Left cardiac atrium (tissue), 4 donors: Measurements from ENCODE around the gene TRMT2B. TPM values are rescaled to one million over a fixed set of nuclear protein-coding genes. Genes with fewer than 3 reads are reported as not detected.
"Not testable (repeated sequence)": the region's sequence is repeated elsewhere in the genome, so short reads cannot be mapped to it uniquely, and the experiment has no call there.

Source experiments
- ATAC-seq, 2 donors: fragments of 200-7000 bp; cut with Tn5 transposase; one replicate each; pipeline ENCODE4 v1.9.1; 2020; ENCODE audit warnings: mild to moderate bottlenecking in 2 of 2, moderate library complexity in 2 of 2
- DNase-seq: peaks from one replicate; pipeline ENCODE4 v3.0.0-alpha.2; 2020
- intact Hi-C, 2 donors: fragments of 100-400 bp; cut with DNase I; formaldehyde crosslinking; loops; one replicate each; pipeline versions ENCODE4 v1.14.1 to v1.15.1; 2022 to 2023
- long read RNA-seq: library from polyadenylated mRNA; unstranded; transcript quantifications from one replicate; pipeline ENCODE4 v2.0.0, GENCODE V29; 2021
- total RNA-seq, 2 donors: library from RNA; stranded (reverse); fragmentation: NEBNext Ultra II Directional; extraction: Animal tissue kit (Norgen Biotek cat#: 25700); gene quantifications; one replicate each; pipeline ENCODE4 v1.2.1, GENCODE V29; 2021
- donor health status: DM: no; HTN: yes; CAD: no.
- donor health status: DM: no; HTN: yes; CAD: no; lungs with severe emphysema.
- donor health status: DM: yes; HTN: yes; CAD: no.
- donor health status: Dilated cardiomyopathy.

TRMT2B gene, protein sequence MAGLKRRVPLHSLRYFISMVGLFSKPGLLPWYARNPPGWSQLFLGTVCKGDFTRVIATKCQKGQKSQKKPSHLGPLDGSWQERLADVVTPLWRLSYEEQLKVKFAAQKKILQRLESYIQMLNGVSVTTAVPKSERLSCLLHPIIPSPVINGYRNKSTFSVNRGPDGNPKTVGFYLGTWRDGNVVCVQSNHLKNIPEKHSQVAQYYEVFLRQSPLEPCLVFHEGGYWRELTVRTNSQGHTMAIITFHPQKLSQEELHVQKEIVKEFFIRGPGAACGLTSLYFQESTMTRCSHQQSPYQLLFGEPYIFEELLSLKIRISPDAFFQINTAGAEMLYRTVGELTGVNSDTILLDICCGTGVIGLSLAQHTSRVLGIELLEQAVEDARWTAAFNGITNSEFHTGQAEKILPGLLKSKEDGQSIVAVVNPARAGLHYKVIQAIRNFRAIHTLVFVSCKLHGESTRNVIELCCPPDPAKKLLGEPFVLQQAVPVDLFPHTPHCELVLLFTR
- 10 to 100 TPM; 14.3 to 15.6 TPM for total RNA-seq
- long read RNA-seq, partial matches to known transcripts: 0 of 7 reads
- long read RNA-seq, other reads (novel, unspliced or antisense): 6 of 7 reads

DNA sequence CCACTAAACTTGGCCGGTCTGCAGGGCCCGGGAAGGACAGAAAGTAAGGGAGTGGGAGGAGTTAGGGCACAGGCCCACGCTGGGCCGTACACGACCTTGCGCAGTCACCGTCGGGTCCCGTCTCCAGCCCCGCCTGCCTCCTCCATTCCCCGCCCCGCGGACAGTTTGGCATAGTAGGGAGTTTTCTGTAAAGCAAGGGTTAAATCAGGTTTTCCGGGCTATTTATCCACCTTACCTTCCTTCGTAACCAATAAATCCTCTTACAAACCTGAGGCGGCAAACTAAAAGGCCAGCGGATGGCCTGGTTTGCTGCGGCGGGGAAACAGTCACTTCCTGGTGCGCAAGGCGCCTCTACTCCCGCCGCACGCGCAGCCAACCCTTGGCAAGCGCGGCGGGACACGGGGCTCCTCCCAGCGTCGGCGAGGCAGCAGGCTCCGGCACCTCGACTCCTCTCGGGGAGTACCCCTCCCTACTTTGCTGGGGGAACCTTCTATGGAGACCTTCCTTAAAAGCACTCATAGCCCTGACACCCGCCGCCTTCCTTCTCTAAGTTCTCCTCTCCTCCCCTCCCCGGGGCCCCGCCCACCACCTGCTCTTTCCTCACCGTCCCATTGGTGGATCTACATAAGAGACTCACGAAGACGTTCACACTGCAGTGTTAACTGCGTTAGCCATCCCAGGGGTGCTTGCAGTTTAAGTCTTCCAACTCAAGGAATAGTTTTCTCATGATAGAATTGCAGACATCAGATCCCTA lies at the start of gene TRMT2B:
TSS of gene TRMT2B (minus strand) at position 563 of the 754 bp plus-strand sequence. CDS start 9,822 bp downstream, outside the sequence.
- intact Hi-C loops: no loop called here
- peak; percentile 97 to 99 for ATAC-seq

DNA sequence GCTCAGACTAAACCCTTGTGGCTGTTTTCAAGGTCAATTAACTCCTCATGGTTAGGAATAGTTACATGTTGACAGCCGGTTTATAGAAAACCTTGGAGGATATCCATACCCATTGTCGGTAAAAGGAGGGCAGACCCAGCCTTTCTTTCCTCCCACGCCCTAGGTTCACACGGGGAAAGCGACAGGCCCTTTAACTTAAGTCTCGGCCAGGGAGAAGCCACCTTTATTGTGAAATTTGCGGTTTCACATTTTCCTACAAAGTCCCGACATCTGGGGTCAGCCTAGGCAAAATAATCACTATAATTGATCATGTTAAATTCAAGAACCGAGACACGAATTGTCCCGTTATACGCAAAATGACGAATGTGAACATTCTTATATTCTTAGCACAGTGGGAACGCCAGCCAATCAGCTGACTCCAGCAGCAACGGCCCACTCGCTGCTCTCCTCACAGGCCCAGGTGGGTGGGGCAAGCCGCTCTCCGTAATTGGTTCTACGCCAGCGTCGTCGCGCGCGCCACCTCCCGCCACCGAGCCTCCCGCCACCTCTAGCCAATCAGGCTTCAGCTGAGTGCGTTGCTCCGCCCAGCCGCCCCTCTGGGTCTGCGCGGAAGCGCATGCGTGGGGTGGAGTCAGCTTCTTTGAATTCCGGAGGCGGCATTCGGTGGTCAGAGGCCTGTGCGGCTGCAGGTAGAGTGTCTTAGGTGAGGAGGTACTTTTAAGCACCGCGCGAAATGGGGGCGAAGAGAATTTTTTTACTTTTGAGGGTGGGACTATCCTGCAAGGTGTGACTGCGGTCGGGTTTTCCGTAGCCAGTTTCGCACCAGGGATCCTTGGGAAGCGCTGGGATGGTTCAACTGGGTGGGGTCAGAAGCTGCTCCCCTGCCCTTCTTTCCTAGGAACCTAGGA lies 45.9 kb upstream of the TRMT2B start, which contains the start of gene CENPI:
TSS of gene CENPI (plus strand) at position 659 of the 908 bp plus-strand sequence. CDS start 2,867 bp downstream, outside the sequence.
- ATAC-seq (peak; percentile 100), DNase-seq (peak; percentile 92)
- intact Hi-C loops: no loop called here

More for the DNA sequence above, at the start of gene TRMT2B:
- peak; percentile 80 for DNase-seq

DNA sequence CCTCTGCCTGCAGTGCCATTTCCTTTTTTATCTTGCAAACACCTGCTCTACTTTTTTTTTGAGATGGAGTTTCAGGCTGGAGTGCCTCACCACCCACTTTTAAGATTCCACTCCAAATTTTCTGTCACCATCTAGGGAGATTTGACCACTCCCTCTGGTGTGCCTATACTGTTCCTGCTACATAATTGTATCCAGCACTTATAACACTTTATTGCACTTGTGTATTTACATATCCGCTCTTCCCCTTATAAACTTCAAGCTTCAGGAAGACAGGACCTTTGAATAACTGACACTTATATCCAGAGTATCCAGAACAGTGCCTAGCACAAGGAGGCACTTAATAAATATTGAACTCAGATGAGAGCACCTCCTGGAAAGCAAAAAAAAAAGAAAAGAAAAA lies 39.9 kb upstream of the TRMT2B start:
- intact Hi-C loops: no loop called here
- ATAC-seq (no peak), DNase-seq (no peak)

DNA sequence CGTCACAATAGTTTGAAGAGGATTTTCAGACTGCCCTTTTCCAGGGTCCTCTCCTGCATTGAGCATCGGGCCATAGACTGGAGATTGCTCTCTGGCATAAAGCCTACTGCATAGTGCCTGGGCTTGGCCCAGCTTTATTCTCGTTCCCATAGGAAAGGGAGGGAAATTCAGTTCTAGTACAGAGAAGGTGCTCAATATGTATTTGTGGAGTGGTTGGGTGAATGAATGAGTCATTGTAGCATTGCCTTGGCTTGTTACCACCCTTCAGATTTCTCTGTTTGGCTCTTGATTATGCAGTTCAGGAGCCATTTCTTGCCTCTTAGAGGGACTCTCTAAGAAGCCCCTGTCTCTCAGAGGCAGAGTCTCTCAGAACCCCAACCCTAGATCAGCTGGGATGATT lies 29.3 kb upstream of the TRMT2B start:
- ATAC-seq (no peak), DNase-seq (no peak)
- intact Hi-C loops: no loop called here

DNA sequence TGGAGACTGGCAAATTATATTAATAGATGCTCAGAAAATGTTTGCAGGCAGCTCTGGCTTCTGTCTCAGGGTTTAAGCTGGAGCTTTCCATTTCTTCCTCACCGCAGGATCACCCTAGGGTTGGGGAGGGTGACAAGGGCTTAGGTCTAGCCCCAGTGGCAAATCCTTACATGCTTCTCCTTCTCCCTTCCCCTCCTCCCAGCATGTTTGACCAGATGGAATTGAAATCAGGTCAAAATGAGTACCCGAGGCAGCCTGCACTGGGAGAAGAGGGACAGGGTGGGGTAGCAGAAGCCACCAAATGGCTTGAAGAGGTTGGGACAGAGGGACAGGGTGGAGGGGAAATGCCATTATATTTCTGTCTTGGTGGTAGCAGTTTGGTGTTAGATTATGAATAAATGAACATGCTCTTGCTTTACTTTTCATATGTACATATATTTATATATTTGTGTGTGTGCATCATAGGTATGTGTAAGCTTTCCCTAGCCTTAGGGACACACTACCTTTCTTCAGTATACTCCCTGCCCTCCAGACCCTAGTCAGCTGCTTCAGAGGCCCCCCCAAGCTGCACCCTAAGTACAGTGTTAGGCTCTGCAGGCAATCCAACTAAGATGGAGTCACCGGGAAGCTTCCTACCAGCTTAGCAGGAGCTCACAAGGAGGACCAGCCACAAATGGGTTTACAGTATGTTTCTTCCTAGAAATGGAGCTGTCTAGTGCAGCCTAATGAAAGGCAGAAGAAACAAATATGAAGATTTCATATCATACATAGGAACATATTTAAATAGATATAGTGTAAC lies 28.6 kb upstream of the TRMT2B start:
- no peak for DNase-seq
- no peak for ATAC-seq
- intact Hi-C loops: no loop called here

DNA sequence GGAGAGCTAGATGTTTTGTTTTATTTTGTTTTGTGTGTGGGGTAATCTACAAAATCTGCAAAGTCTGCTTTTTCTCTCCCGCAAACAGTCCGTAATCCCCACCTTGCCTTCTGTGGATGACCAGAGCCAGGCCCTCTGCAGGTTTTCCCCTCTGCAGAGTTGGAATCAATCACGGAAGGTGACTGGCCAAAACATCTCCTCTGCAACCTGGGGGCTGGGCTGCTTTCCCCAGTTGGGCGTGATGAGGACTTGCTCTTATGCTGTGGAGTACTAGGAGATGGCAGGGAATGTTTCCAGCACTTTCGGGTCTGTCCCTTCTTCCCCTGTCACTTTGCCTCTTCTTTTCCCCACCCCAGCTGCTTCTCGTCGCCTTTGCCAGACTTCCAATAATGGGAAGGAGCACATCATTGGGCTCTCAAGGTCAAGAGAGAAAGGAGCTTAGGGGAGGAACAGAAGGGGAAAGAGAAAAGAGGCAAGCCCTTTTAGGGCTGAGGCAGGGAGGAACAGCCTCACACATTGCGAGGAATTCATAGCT lies 27.9 kb upstream of the TRMT2B start:
- intact Hi-C loops: no loop called here
- DNase-seq (no peak), ATAC-seq (no peak)

DNA sequence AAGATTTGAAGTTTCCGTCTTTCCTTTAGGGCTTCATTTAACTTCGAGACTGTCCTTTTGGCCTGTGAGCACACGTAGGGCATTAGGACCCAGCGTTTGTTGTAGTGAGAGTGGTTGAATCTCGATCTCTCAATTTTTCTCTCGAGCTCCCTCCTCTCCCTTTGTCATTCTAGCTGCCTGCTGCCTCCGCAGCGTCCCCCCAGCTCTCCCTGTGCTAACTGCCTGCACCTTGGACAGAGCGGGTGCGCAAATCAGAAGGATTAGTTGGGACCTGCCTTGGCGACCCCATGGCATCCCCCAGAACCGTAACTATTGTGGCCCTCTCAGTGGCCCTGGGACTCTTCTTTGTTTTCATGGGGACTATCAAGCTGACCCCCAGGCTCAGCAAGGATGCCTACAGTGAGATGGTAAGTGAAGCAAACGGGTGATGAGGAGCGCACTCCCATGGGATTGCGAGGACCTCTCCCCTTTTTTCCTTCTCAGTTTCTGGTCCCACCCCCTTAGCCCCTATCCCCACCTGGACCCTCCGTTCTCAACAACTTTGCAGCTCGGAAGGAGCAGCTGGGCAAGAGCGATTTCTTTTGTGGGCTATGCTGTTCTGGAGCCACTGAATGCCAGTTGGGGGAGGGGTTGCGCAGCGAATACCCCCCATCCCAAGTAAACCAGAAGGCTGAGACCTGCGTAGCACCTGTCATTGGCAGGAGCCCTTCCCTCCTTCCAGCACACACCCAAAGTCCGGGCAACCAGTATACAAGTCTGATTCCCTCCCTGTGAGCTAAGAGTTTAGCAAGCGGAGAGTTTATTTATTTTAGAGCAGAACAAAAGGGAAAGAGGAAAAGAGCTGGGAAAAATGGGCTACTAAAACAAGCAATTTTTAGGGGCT lies 27.0 kb upstream of the TRMT2B start, which contains the start of gene TMEM35A:
TSS of gene TMEM35A (plus strand) at position 164 of the 883 bp plus-strand sequence. CDS start at position 288, 124 bp downstream.
- no peak for ATAC-seq
- no peak for DNase-seq
- intact Hi-C loops: no loop called here

DNA sequence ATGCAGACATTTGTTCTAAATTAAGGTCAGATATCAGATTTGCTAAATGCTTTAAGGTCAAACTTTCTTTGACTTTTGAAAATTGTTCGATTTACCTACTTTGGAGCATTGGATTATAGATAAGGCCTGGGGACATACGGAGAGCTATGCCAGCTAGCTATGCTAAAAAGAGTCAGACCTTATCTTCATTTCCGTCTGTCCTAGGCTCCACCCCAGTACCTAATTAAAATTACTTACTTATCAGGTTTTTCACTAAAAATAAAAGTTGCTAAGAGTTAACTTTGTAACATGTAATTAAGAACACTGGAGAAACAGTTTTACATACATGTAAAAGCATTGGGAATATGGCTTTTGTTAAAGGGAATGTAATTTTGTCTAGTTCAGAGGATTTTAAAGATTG lies 19.7 kb upstream of the TRMT2B start:
- intact Hi-C loops: no loop called here
- ATAC-seq (no peak), DNase-seq (no peak)

DNA sequence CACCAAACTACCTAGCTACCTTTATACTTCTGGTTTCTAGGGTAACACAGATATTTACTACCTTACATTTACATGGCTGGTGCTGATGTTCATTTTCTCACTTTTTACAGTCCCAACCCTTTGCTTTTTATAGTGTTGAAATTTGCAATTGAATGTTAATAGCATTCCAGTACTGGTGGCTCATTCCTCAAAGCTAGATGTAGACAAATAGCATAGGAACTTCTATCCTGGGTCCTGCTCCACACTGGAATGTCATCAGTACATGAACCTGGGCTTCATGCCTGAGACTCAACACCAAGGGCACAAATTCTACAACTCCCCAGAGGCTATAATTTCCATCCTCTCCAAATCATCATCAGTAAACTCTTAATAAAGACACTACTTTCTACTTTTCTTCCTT lies 10.3 kb upstream of the TRMT2B start:
- DNase-seq: no peak
- ATAC-seq: no peak
- intact Hi-C loops: no loop called here

DNA sequence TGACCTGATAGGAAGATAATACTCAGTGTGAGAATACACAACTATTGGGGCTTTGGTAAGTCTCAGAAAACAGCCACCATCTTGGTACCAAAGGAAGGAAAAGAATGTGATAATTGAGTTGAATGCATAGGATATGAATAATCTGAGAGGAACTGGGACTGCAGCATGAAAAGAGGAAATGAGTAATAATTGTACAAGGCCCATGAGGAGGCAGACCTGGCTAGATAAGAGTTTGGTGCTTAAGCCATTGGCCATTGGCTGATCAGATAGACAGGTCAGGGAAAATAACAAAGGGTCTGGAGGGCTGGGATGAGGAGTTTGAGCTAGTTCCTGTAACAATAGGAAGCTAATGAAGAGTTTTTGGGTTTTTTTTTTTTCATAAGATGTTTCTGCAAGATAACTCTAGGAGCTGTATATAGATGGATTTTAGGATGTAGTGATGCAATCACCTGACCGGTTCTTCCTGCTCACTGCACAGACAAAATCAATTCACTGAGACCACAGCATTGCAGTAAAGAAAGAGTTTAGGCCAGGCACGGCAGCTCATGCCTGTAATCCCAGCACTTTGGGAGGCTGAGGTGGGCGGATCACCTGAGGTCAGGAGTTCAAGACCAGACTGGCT lies 5.3 kb upstream of the TRMT2B start:
- intact Hi-C loops: no loop called here
- DNase-seq: no peak
- ATAC-seq: no peak

DNA sequence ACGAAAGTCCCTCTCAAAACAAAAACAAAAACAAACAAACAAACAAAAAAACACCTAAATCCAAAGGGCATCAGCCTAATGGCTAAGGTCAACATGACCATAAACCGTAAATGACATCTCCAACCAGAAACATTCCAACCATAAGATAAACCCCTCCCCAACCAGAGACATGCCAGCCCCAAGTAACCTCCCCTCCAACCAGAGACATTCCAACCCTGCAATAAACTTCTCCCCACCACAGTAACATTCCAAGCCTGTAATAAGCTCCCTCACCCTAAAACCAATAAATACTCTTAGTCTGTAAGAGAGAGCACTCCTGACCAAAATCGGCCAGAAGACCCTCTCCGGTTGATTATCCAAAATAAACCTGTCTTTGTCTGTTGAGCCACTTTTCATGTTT lies 4.6 kb upstream of the TRMT2B start:
- intact Hi-C loops: not testable (repeated sequence)

DNA sequence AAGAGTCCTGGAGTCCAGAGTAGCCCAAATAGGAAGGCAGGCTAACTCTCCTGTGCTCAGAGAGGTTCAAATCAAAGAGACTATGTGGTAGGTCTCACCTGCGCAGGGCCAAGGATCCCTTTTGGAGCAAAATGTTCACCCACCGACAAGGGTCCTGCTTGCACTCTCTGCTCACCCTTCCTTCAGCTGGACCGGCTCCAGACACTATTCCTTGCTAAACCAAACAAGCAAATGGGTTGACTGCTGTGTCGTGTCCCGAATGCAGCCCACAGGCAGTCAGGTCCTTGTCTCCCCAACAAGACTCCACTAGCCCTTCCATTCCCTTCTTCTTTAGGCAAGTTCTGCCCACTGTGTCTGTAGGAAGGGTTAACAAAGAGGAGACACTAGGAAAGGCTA lies 760 bp downstream of the TRMT2B start:
- no peak for DNase-seq
- intact Hi-C loops: no loop called here
- ATAC-seq: no peak

More for the DNA sequence above, 4.6 kb upstream of the TRMT2B start:
- DNase-seq, ATAC-seq: not testable (repeated sequence)

DNA sequence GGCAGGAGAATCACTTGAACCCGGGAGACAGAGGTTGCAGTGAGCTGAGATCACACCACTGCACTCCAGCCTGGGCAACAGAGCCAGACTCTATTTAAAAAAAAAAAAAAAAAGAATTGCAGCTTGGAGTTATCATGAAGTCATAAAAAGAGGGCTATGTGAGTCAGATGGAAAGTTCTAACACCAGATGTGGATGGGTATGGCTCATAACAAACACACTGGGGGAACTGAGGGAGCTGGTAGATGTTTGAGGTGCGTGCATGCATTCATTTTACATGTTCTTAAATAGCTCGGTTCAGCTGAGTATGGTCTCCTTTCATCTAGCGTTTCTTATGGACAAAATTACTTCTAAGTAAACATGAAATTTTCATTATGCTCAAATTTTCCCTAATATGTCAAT lies 11.7 kb downstream of the TRMT2B start:
- intact Hi-C loops: no loop called here
- DNase-seq (no peak), ATAC-seq (no peak)

DNA sequence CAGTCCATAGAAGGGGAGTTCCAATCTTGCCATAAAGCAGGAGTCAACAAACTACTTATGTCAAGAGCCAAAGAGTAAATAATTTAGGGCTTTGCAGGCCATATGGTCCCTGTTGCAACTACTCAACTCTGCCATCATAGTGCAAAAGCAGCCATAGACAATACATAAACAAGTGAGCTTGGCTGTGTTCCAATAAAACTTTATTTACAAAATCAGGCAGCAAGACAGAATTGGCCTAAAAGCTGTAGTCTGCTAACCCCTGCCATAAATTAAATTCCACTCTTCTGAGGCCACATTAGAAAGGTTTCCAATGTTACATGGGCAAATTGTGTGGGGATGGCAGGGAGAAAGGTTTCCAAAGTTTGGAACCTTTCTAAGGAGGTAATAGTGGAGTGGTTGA lies 14.7 kb downstream of the TRMT2B start:
- intact Hi-C loops: no loop called here
- ATAC-seq (no peak), DNase-seq (no peak)

DNA sequence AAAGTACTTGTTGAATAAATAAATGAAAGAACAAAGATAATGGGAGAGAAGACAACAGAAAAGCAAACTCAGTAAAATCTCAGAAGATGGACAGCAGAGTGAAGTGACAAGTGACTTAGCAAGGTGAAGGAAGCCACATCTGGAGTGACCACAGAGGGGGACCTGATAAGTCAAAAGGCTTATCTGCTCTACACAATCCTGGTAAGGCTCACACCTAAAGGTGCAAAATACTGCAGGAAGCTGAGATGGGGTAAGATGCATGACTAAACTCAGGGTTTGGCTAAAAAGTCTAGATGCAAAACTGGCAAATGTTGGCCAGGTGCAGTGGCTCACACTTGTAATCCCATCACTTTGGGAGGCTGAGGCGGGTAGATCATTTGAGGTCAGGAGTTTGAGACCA lies 22.2 kb downstream of the TRMT2B start:
- DNase-seq: no peak
- intact Hi-C loops: no loop called here
- ATAC-seq: no peak

DNA sequence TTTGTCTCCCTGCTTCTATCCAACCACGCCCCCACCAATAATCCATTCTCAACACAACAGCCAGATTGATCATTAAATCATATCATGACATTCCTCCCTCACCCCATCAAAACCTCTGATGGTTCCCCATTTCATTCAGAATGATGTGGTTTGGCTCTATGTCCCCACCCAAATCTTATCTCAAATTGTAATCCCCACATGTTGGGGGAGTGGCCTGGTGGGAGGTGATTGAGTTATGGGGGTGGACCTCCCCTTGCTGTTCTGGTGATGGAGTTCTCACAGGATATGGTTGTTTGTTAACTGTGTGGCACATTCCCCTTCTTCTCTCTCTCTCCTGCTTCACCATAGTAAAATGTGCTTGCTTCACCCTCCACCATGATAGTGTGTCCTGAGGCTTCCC lies 23.3 kb downstream of the TRMT2B start:
- DNase-seq (no peak), ATAC-seq (no peak)
- intact Hi-C loops: no loop called here
